Cerebellar cortex (tissue), 1 donor: ENCODE measurements around the gene KDM6B.
A peak's percentile ranks its signal among the peaks of the same experiment; 100 is the strongest.

Source experiments
- DNase-seq: peaks from one replicate; pipeline ENCODE4 v3.0.0-alpha.2; 2015; ENCODE audit warnings: low spot score

Gene KDM6B

GRCh38 chr17:7841396-7841914 lies 7.4 kb downstream of the KDM6B start:
- DNase-seq, result peak; percentile 57

GRCh38 chr17:7841915-7842379 lies 7.9 kb downstream of the KDM6B start:
- peak; percentile 85 for DNase-seq

GRCh38 chr17:7842380-7843256 lies 8.6 kb downstream of the KDM6B start:
- peak; percentile 56 for DNase-seq

GRCh38 chr17:7843257-7843535 lies 9.2 kb downstream of the KDM6B start:
- peak; percentile 24 for DNase-seq

- DNase-seq, result peak; percentile 75
Observed at GRCh38 chr17:7843536-7844291, 9.7 kb downstream of the KDM6B start.

GRCh38 chr17:7844292-7845154 lies 10.5 kb downstream of the KDM6B start:
- peak; percentile 98 for DNase-seq

GRCh38 chr17:7845359-7846062 lies 11.5 kb downstream of the KDM6B start:
- DNase-seq, result no peak

GRCh38 chr17:7846063-7846735 lies 12.2 kb downstream of the KDM6B start:
- DNase-seq, result no peak

GRCh38 chr17:7846765-7847661 lies 13.0 kb downstream of the KDM6B start:
- DNase-seq, result no peak

GRCh38 chr17:7848131-7848579 lies 14.1 kb downstream of the KDM6B start:
- no peak for DNase-seq

- no peak for DNase-seq
Observed at GRCh38 chr17:7848739-7849129, 14.7 kb downstream of the KDM6B start.

GRCh38 chr17:7849130-7849750 lies 15.2 kb downstream of the KDM6B start:
- DNase-seq, result no peak

- no peak for DNase-seq
Observed at GRCh38 chr17:7849751-7850504, 15.9 kb downstream of the KDM6B start.

- DNase-seq, result peak; percentile 19
Observed at GRCh38 chr17:7850701-7851437, 16.9 kb downstream of the KDM6B start.

GRCh38 chr17:7851438-7852261 lies 17.6 kb downstream of the KDM6B start:
- peak; percentile 94 for DNase-seq

GRCh38 chr17:7852262-7852670 lies 18.2 kb downstream of the KDM6B start:
- no peak for DNase-seq
